ENCODE measurements around the gene ARHGEF40.

The ARHGEF40 gene

GRCh38 chr14:21136024-21136423 is 65.9 kb downstream of the ARHGEF40 start:
- DNase-seq = peak; percentile 43

Measured in NCI-H69 (cell line).